Bronchial epithelial cell (primary cell): ENCODE measurements around the gene ZBTB38. TPM values are rescaled to one million over a fixed set of nuclear protein-coding genes. Genes with fewer than 3 reads are reported as not detected.

Experiments
- DNase-seq: peaks from one replicate; pipeline ENCODE4 v3.0.0-alpha.2; 2010; ENCODE audit warnings: low read depth
- FAIRE-seq: peaks from 2 replicates; lab custom pipeline; 2011; peaks lifted over from hg19 to GRCh38; lab: Jason Lieb, UNC
- H3K27me3 ChIP-seq: 2 replicates; pipeline ENCODE4 v1.5.1; 2011; ENCODE audit warnings: low read length; ENCODE audit not compliant: control insufficient read depth, insufficient read depth
- H3K36me3 ChIP-seq: 2 replicates; pipeline ENCODE4 v1.5.1; 2011; ENCODE audit warnings: low read length; ENCODE audit not compliant: control insufficient read depth, insufficient read depth
- H3K4me3 ChIP-seq: 2 replicates; pipeline ENCODE4 v1.5.1; 2011; ENCODE audit warnings: mild to moderate bottlenecking, low read depth, low read length, control low read depth
- CTCF ChIP-seq: IDR thresholded peaks from 2 replicates; pipeline ENCODE4 v1.5.1; 2011; ENCODE audit warnings: mild to moderate bottlenecking, moderate library complexity, low read length, control low read depth, inconsistent platforms; ENCODE audit not compliant: insufficient read depth, severe bottlenecking
- total RNA-seq: library from RNA; depleted of rRNA; stranded (reverse); fragments of >200 nt; gene quantifications from 2 replicates; pipeline ENCODE4 v1.2.1, GENCODE V29; 2014

Gene ZBTB38
- total RNA-seq, 1 donor from 2014 or later: 59.0 TPM

- peaks cover 12% of the 10 kb centered on the region for H3K36me3 ChIP-seq
- DNase-seq (no peak), FAIRE-seq (no peak)
- no peaks in the 10 kb centered on the region for H3K27me3 ChIP-seq
- H3K4me3 ChIP-seq: no peak overlapping the region
- TF ChIP-seq CTCF: no peak
These were observed 10.3 kb downstream of the ZBTB38 start for GRCh38 chr3:141378556-141378955.

DNA sequence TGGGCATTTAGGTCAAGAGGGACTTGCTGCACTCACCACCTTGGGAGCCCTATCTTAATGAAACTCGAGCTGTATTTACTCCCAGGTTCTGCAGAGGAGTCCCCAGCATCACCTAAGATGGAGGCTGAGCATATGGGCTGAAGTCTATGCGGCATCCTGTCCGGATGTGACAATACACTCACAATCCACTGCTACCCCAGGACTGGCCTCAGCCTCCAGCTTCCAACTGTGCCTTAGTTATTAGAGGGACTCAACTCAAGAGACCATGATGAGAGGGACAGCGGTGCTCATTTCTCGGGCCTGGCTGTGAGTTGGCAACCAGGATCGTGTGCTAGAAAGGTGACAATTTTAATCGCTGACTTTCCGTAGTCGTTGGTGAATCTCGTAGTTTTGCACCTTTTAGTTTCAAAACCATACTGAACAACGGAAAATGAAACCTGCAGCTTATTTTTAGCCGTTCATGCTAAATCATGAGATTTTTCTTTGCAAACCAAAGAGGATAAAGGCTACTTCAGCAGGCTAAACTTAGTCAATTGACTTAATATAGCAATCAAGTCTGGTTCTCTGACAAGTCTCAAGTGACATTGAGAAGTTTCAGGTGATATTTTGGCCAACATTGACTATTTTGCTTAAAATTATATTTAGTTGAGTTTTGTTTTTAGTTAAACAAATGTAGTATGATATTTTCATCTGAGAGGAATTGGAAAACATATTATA lies 11.1 kb downstream of the ZBTB38 start:
- FAIRE-seq (no peak), DNase-seq (no peak)
- Histone ChIP-seq H3K36me3 (peaks cover 12% of the 10 kb centered on the region), H3K27me3 (no peaks in the 10 kb centered on the region), H3K4me3 (no peak overlapping the region)
- no peak for TF ChIP-seq CTCF

GRCh38 chr3:141380279-141380678 lies 12.0 kb downstream of the ZBTB38 start:
- no peak for TF ChIP-seq CTCF
- peaks cover 11% of the 10 kb centered on the region for H3K36me3 ChIP-seq
- FAIRE-seq: no peak

DNA sequence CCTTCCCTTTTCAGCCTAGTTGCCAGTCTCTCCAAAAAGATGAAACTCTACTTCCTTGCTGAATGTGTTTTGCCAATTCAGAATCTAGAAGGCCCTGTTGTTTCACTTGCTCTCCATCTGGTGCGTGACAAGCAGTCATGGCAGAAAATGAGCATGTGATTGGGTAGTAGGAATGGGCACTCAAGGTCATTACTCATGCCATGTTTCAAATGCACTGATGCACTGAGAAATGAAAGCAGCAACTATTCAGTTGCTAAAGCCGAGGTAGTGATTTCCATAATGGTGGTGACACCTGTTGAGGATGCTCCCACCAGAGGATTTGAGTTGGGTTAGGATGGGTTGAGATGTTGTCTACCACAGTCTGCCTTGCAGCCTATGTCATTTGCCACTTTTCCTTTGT lies 12.7 kb downstream of the ZBTB38 start:
- no peaks in the 10 kb centered on the region for H3K27me3 ChIP-seq
- no peak overlapping the region for H3K4me3 ChIP-seq
- TF ChIP-seq CTCF: no peak
- FAIRE-seq (no peak), DNase-seq (no peak)
- H3K36me3 ChIP-seq: peaks cover 5% of the 10 kb centered on the region

More at GRCh38 chr3:141380279-141380678, 12.0 kb downstream of the ZBTB38 start:
- Histone ChIP-seq H3K4me3 (no peak overlapping the region), H3K27me3 (no peaks in the 10 kb centered on the region)
- DNase-seq: no peak

GRCh38 chr3:141382571-141382970 lies 14.3 kb downstream of the ZBTB38 start:
- H3K36me3 ChIP-seq: peaks cover 2% of the 10 kb centered on the region
- DNase-seq (no peak), FAIRE-seq (no peak)
- H3K4me3 ChIP-seq: no peak overlapping the region
- TF ChIP-seq CTCF: no peak
- no peaks in the 10 kb centered on the region for H3K27me3 ChIP-seq
